B cell (primary cell): Measurements from ENCODE around the gene PDZD2.

Experiments used
- EZH2 ChIP-seq: IDR thresholded peaks from 2 replicates; pipeline ENCODE4 v1.6.1; 2012; ENCODE audit warnings: borderline replicate concordance, low read depth, mild to moderate bottlenecking, moderate library complexity, low read length; ENCODE audit not compliant: insufficient read depth, poor library complexity, severe bottlenecking
- TF ChIP-seq, protein P1 (sequence below): fragments of 200-600 bp; IDR thresholded peaks from one replicate; pipeline ENCODE4 v1.8.0; 2022; ENCODE audit warnings: antibody characterized with exemption, mild to moderate bottlenecking

DNA sequence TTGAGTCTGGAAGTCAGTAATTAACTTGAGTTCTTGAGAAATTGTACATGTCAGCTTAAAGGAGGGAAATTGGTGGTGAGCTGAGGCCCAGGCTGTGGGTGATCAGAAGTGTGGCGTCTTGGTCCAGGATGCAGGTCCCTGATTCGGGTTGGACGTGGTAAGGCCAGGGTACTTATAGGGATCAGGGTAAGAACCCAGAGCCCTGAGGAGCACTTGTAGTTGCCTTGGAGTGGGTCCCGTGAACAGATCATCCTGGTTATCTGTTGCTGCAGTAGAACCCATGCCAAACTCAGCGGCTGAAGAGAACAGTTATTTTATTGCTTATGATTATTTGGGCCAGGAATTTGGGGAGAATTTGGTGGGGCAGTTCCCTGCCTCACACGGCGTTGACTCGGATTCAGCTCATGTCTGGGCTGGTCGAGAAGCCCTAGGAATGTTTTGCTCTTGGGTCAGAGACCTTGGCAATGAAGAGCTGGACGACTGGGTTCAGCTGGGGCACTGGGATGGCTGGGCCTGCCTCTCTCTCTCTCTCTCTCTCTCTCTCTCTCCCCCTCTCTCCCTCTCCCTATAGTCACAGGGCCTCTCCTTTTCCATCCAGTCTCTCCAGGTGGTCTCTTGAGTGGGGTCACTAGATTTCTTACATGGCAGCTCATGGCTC, 73.1 kb downstream of the PDZD2 start:
- TF ChIP-seq, protein P1, sequence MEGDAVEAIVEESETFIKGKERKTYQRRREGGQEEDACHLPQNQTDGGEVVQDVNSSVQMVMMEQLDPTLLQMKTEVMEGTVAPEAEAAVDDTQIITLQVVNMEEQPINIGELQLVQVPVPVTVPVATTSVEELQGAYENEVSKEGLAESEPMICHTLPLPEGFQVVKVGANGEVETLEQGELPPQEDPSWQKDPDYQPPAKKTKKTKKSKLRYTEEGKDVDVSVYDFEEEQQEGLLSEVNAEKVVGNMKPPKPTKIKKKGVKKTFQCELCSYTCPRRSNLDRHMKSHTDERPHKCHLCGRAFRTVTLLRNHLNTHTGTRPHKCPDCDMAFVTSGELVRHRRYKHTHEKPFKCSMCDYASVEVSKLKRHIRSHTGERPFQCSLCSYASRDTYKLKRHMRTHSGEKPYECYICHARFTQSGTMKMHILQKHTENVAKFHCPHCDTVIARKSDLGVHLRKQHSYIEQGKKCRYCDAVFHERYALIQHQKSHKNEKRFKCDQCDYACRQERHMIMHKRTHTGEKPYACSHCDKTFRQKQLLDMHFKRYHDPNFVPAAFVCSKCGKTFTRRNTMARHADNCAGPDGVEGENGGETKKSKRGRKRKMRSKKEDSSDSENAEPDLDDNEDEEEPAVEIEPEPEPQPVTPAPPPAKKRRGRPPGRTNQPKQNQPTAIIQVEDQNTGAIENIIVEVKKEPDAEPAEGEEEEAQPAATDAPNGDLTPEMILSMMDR: no peak
- TF ChIP-seq EZH2: no peak
